HG02981 (cell line): Measurements from ENCODE around the gene ASPA.
"Not testable (repeated sequence)": the region's sequence is repeated elsewhere in the genome, so short reads cannot be mapped to it uniquely, and the experiment has no call there.

ENCODE experiments used
- ATAC-seq: cut with Tn5 transposase; IDR thresholded peaks from one replicate; pipeline ENCODE4 v1.9.1; 2021; ENCODE audit warnings: mild to moderate bottlenecking, moderate library complexity; ENCODE audit not compliant: unreplicated experiment

Gene ASPA

GRCh38 chr17:3507071-3507470 lies 31.3 kb downstream of the ASPA start:
- no peak for ATAC-seq

GRCh38 chr17:3507869-3508268 lies 32.1 kb downstream of the ASPA start:
- ATAC-seq, result no peak

GRCh38 chr17:3510090-3510489 lies 34.3 kb downstream of the ASPA start:
- no peak for ATAC-seq

GRCh38 chr17:3511852-3512504 lies 36.2 kb downstream of the ASPA start:
- ATAC-seq, result no peak

- no peak for ATAC-seq
Measured at GRCh38 chr17:3512505-3513171, 36.8 kb downstream of the ASPA start.

- ATAC-seq, result no peak
Measured at GRCh38 chr17:3513305-3514035, 37.7 kb downstream of the ASPA start.

GRCh38 chr17:3514167-3514566 lies 38.4 kb downstream of the ASPA start:
- ATAC-seq, result not testable (repeated sequence)

GRCh38 chr17:3514873-3515272 lies 39.1 kb downstream of the ASPA start:
- no peak for ATAC-seq

GRCh38 chr17:3519472-3519871 lies 43.7 kb downstream of the ASPA start:
- ATAC-seq, result not testable (repeated sequence)

- no peak for ATAC-seq
Measured at GRCh38 chr17:3524024-3524423, 48.2 kb downstream of the ASPA start.

- no peak for ATAC-seq
Measured at GRCh38 chr17:3526491-3526890, 50.7 kb downstream of the ASPA start.

GRCh38 chr17:3526971-3527370 lies 51.2 kb downstream of the ASPA start:
- ATAC-seq, result no peak

- ATAC-seq, result no peak
Measured at GRCh38 chr17:3527468-3527867, 51.7 kb downstream of the ASPA start.

GRCh38 chr17:3527896-3528295 lies 52.1 kb downstream of the ASPA start:
- no peak for ATAC-seq

GRCh38 chr17:3528403-3528851 lies 52.6 kb downstream of the ASPA start:
- no peak for ATAC-seq

GRCh38 chr17:3528880-3529511 lies 53.2 kb downstream of the ASPA start:
- no peak for ATAC-seq

GRCh38 chr17:3529817-3530741 lies 54.3 kb downstream of the ASPA start:
- ATAC-seq, result no peak

GRCh38 chr17:3531266-3532101 lies 55.7 kb downstream of the ASPA start:
- ATAC-seq, result no peak

- no peak for ATAC-seq
Measured at GRCh38 chr17:3532106-3532858, 56.5 kb downstream of the ASPA start.
